Cerebellar cortex (tissue), 1 donor: ENCODE data around the gene CNTNAP2.
"Not testable (repeated sequence)": the region's sequence is repeated elsewhere in the genome, so short reads cannot be mapped to it uniquely, and the experiment has no call there.

ENCODE experiments used
- DNase-seq: peaks from one replicate; pipeline ENCODE4 v3.0.0-alpha.2; 2015; ENCODE audit warnings: low spot score

Gene CNTNAP2

DNA sequence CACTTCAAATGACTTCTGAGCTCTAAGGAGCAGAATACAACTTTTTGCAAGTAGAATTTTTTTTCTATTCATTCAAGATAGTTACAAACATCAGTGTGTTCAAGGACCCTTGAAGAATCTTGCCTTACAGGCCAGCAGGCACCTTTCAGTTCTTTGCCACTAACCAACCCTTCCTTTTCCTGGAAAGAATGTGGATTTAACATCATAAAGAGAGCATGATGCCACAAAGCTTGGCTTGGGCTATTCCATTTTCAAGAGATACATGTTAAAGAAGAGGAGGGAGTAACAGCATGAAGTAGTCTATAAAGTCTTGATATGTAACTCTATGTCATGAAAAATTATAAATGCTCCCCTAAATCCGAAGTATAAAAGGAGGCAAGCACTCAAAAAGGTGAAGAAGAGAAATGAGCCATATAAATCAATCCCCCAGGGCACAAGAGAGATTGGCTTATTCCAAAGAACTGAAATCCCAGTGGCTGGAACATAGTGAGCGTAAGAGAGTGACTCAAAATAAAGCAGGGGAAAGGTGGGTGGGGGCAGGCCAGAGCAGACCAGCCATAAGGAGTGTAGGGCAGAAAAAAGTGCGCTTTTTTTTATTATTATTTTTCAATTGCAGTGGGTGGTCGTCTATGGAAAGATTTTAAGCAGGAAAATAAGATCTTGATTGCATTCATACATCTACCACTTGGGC, 1448.3 kb downstream of the CNTNAP2 start:
- no peak for DNase-seq

DNA sequence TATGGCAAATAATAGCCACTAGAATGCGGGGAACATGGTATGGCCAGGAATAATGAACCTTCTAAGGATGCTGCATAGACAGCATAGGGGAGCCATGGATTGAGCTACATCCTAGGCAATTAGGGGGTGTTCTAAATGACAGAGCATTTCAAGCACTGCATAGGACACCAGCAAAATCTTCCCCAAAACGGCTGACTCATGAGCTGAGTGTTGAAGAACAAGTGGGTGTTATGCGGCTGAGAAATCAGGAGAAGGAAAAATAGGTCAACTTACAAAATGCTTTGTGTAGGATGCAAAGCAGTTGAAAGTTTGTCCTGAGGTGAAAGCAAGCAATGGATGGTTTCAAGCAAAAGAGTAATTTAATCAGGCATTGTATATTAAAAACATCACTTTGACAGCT, 1450.4 kb downstream of the CNTNAP2 start:
- DNase-seq = no peak

DNA sequence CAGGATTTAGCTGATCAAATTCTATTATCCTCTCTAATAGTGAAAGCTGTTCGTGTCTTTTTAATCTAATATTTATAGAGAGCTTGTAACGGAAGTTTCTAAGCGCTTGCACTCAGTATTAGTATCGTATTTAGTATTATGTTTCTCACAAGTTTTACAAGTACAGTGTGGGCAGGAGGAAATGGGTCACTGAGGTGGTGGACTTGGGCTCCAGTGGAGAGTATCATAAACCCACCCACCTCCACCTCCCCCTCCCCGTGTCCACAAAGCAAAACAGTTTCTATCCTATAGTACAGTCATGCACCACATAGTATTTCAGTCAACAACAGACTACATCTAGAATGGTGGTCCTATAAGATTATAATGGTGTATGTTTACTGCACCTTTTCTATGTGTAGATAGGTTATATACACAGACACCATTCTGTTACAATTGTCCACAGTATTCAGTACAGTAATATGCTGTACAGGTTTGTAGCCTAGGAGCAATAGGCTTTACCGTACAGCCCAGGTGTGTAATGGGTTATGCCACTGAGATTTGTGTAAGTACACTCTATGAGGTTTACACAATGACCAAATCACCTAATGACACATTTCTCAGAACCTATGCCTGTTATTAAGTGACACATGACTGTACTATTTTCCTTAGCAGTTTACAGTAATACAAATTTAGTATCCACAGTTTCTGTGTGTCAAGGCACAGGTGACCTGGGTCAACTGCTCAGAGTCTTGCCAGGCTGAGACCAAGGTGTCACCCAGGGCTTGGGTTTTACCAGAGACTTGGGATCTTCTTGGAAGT, 1452.7 kb downstream of the CNTNAP2 start:
- no peak for DNase-seq

DNA sequence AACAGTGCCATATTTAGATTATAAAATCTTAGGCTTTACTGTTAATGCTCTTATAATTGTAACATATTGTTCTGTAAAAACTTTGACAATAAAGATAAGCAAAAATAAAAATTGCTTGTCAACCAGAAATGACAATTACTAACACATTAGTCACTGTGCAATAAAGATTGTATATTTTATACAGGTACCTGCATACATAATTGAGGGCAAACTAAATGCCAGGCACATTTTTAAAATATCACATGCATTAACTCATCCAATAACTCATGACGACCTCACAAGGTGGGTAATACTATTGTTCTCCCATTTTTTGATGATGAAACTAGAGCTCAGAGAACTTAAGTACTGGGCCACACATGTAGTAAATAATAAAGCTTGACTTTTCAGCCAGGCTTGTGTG, 1453.8 kb downstream of the CNTNAP2 start:
- DNase-seq = no peak

DNA sequence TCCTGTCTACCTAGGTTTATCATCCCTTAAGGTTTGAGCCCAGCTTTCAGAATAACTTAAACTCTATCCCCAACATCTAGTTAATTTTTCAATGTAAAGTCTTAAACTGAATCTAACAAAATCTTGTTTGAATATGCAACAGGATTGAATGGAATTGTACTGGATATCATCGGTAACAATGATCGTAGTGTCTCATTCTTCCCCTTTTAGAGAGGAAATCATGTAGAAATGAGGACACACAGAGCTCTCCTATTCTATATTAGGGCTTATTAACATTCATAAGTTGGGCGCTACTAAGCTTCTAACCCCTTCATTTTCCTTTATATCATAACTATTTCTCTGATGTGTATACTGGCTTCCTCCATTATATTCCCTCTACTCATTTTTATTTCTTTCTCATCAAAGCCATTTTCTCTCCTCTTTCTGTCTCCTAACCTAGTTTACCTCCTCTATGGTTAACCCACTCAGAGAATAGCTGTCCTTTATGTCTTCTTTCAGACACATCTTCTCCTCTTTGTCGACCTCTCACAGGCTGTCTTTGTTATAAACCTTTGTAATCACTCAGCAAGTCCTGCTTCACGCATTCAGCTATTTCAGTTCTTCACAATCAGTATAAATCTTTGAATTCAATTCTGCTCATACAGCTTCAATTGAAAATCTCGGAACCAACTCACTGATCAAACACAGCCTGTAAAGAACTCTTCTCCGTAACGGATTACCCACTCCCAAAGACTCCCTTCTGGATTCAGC, 1455.0 kb downstream of the CNTNAP2 start:
- no peak for DNase-seq

DNA sequence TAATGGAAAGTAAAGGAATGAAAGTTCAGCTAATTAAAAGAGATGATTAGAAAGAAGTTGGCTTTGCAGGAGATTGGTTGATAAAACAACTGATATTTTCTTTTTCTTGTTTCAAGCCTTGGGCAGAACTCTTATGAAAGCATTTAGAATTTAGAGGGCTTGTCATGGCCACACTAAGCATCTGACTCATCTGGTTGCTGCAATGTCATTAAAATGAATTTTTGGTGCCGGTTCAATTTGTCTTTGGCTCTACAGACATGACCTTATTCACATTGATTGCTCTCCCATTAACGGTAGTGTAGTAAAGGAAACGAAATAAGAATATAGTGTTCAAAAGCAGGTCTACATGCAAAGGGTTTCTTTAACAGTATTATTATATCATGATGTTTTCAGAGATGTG, 1461.6 kb downstream of the CNTNAP2 start:
- no peak for DNase-seq

DNA sequence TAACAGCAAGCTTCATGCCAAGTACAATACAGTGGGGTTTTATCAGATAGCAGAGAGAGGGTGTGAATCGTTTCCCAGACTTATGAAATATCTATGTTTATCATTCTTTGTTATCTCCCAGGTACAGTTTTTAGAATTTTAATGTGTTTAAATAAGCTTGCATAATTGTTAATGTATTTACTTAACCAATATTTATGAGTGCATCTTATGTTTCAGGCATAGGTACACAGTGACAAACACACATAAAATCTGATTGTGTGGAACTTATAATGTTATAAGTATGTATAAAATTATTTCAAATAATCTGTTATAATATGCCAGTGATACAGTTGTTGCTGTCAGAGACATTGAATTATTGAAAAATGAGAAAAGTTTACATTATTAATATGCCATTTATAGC, 1462.5 kb downstream of the CNTNAP2 start:
- no peak for DNase-seq

DNA sequence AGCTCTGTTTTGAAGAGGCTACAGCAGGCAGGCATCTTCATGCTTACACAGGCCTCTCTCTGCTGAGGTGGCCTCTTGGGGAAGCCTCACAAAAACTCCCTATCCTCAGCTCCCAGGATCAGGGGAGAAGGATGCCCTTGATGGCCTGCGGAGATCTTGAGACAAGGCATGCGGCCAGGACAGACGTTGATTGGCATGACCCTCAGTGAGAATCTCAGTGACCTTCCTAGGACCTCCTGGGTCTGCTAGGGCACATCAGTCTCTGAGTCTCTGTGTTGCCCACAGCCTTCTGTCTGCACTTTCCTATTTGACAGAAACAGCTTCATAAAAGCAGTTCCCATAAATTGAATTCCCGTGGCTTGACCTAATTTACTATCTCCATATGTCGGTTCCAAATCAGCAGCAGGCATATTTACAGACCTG, 1468.2 kb downstream of the CNTNAP2 start:
- DNase-seq = peak; percentile 42

DNA sequence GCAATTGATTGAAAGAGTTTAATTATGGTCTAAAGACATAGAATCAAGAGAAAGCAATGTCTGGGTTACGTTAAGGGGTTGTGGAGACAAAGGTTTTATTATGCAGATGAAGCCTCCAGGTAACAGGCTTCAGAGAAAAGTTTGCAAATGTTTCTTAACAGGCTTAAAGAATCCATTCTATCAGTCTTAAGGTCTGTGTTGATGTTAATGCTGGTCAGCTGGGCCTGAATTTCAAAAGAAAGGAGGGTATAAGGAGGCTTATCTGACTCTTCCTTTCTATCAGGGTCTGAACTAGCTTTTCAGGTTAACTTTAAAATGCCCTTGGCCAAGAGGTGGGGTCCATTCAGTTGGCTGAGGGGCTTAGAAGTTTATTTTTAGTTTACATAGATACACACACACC, 1469.5 kb downstream of the CNTNAP2 start:
- DNase-seq = no peak

DNA sequence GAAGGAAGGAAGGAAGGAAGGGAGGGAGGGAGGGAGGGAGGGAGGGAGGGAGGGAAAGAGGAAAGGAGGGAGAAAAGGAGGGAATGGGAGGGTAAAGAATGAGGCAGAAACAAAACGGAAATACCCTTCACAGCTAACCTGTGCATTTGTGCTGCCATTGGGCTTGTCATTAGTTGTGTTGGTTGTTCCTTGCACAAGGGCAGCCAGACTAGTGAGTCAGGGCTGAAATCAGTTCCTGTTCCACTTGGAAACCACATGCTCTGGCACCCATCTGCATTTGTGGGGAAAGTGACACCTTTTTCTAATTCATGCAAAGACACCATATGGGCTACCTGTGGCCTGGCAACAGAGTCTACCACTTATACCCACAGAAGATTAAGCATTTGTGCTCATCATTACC, 1469.9 kb downstream of the CNTNAP2 start:
- peak; percentile 83 for DNase-seq

DNA sequence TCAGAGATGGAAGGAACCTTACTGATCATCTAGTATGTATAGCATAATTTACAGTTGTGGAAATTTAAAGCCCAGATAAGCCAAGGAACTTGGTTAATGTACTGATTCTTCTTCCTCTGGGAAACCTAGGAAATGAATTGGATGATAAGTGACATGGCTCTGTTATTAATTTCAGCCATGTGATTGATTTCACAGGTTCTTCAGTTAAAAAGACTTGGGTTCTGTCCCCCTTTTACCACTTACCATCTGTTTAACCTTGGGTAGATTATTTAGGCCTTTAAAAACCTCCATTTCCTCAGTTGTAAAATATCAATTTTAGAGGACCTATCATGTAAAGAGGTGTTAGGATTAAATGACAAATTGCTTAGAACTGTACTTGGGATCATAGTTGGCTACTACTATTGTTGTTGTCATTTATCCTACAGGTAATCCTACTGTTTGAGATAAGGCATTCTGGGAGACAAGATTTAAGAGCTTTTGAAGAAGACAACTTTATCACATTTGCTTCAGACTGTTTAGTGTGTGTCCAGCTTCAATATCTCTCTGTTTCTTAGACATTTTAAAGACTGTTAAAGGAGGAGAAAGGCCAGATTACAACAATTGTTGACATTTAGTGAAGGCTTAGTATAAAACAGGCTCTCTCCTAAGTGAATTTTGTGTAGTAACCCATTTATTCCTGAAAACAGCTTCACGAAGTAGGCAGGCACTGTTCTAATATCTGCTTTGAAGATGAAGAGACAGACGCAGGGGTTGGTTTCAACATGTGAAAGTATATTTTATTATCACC, 1476.9 kb downstream of the CNTNAP2 start:
- no peak for DNase-seq

DNA sequence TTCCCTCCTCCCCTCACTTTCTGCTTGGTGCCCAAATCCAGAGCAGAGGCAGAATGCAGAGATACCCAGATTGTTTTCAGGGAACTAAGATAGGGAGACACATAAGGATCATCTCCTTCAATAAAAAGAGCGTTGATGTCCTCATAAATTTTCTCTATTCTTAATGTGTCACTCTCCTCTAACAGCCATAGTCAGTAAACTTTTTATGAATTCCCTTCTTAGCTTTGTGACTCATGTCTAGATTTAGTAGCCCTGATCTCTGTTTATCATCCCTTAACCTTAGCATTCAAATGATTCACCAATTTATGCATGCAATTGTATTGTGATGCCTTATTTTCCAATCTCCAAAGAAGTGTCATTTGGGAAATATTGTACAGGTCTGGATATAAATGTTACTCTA, 1478.4 kb downstream of the CNTNAP2 start:
- no peak for DNase-seq

DNA sequence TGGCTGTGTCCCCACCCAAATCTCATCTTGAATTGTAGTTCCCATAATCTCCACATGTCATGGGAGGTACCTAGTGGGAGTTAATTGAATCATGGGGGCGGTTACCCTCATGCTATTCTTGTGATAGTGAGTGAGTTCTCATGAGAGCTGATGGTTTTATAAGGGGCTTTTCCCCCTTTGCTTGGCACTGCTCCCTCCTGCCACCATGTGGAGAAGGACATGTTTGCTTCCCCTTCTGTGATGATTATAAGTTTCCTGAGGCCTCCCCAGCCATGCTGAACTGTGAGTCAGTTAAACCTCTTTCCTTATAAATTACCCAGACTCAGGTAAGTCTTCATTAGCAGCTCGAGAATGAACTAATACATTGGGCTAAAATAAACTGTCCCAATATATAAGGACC, 1482.1 kb downstream of the CNTNAP2 start:
- not testable (repeated sequence) for DNase-seq

DNA sequence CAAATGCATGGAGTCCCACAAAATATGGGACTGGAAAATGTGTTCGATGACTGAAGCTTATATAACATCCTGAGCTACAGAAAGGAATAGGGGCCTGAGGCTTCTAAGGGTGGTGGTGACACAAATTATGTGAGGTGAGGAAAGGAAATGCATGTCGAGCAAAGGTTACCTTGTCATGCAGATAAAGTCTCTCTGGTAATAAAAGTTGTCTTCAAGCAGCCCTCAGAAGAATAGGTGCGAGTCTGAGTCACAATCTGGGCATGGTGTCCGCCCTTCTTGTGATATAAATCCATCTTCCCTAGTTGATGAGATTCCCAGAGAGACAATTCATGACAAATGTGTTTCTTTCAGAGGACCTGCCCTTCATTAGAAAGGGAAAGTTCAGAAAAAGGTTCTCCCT, 1488.7 kb downstream of the CNTNAP2 start:
- no peak for DNase-seq

DNA sequence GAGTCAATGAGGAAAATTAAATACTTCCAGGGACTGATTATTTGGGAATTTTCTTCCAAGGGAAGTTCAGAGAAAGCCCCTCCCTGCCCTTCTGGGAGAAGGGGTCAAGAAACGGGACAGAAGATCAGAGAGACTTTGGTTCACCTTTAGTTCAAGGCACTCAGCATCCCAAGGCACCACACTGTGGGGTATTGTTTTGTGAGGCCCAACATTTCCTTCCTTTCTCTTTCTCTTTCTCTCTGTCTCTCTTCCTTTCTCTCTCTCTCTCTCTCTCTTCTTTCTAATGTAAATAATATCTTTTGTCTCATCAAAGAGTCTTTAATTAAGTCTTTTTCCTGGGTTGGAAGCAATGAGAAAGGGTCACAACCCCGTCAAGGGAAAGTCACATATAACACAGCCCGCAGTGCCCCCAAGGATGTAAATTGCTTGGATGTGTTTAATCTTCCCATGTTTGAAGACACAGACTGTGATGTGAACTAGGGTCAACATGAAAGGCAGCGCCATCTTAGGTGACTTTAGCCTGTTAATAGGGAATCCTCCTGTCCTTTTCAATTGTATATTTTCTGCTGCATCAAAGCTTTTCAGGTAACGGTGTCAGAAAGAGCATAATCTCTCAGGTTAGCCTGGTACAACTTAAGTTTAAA, 1490.7 kb downstream of the CNTNAP2 start:
- no peak for DNase-seq

DNA sequence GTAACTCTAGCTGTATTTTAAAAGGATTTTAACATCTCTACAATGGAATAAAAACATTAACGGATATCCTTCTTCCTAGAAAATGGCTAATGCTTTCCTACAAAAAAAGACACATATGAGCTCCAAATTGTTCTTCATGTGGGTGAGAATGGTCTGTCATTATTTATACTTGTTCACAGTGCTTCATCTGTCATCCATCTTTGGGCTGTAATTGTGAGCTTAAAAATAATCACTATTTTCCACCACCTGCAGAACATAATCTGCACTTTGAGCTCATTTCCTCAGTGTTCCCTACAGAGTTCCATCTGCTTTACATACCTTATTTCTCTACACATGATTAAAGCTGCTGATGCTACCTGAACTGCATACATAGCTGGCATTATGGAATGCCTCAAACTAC, 1494.8 kb downstream of the CNTNAP2 start:
- DNase-seq = peak; percentile 44

DNA sequence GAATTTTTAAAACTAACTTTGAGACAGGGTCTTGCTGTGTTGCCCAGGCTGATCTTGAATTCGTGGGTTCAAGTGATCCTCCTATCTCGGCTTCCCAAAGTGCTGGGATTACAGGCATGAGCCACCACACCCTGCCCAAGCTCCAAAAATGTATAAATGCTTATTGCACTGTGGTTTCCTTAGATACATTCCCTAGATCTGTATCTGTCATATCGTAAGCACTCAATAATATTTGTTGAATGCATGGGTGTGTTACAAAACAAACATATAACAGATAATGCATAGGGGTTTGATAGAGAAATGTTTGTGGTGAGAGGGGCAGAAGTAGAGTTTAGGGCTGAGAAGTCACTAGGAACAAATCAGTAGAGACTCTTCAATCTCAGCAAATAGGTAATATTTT, 1518.7 kb downstream of the CNTNAP2 start:
- DNase-seq = no peak

DNA sequence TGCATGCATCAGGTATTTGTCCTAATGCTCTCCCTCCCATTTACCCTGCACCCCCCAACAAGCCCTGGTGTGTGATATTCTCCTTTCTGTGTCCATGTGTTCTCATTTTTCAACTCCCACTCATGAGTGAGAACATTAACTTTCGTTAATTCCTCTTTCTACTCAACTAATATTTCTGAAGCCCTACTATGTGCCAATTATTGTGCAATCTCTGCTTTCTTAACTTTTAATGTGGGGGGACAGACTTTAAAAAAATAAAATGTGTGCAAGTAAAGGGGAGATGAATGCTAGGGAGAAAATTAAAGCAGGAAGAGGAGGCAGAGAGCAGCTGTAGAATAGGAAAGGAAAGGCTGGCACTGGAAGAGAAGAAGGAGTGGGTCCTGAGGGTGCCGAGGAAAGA, 1520.0 kb downstream of the CNTNAP2 start:
- no peak for DNase-seq

DNA sequence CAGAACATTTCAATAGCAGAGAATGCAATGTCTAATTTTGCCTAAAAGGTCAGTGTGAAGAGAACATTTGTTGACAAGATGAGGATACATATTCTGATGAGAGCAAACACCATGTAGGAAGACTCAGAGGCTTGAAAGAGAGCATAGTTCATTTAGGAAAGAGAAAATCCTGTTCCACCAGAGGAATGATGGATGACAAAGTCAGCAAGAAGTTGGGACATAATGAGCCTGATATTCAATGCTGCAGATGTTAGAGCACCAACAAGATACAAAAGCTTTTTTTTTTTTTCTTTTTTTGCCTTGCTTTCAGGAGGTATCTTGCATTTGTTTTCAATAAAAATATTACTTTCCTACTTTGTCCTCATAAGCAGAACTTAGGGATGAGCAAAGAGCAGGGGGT, 1522.0 kb downstream of the CNTNAP2 start:
- no peak for DNase-seq

DNA sequence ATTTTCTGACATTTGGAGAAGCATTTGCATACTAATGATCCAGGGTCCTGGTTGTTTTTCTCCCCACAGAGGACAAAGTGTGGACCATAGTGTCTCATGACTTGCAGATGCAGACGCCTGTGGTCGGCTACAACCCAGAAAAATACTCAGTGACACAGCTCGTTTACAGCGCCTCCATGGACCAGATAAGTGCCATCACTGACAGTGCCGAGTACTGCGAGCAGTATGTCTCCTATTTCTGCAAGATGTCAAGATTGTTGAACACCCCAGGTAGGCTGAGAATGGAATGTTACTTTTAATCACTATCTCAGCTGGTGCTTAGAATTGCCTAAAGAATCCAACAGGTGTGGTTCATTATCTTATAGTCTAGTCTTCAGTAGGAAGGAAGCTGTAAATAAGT, 1522.4 kb downstream of the CNTNAP2 start:
- DNase-seq = no peak

DNA sequence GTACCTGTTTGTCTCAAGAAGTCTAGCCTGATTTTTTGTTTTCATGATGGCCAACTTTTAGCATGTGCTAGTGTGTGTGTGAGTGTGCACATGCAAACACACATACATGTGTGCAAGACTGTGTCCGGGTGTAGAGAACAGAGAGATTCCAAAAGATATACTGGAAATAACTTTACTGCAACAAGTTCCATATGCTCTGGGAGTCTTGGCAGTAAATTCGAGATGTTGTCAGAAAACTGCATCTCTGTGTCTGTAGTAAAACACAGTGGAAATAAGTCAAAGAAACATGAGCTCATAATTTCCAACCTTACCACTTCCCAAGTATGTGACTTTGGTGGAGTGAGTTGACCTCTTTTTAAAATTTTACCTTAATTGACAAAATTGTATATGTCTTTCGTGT, 1523.2 kb downstream of the CNTNAP2 start:
- DNase-seq = no peak

DNA sequence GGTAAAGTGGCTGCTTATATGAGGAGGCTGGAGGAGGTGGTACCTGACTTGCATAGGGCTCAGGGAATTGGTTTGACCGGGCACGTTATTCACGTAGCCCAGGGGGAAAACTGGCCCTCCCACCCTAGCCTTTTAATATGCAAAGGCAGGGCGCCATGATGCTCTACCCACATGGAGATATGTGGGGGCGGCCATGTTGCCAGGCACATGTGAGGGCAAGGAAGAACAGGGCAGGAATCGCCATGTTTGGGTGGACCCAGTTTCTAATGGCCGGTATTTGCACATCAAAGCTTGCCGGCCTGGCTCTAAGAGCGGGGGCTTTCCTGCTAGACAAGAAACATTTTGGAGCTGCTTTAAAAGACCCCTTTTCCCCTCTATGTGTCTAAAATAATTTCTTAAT, 1524.2 kb downstream of the CNTNAP2 start:
- DNase-seq = no peak
